K562 (cell line): ENCODE results near the gene CHD5. TPM values are rescaled to one million over a fixed set of nuclear protein-coding genes. Genes with fewer than 3 reads are reported as not detected.

Experiments used
- ATAC-seq: fragments of 200-7000 bp; cut with Tn5 transposase; 3 replicates; pipeline ENCODE4 v1.9.1; 2020; ENCODE audit warnings: moderate library complexity
- BruUV-seq: library from RNA; stranded (reverse); fragments of 400-500 nt; replicated peaks from 2 replicates; lab custom pipeline; 2021; lab: Mats Ljungman, UMichigan
- CTCF ChIA-PET: fragments of 300-600 bp; formaldehyde crosslinking; extraction: SDS; loops from one replicate; lab custom pipeline; 2021; ENCODE audit warnings: low intra/inter-chr PET ratio; lab: Yijun Ruan, JAX
- POLR2A ChIA-PET: fragments of 300-600, 350-650 bp; sonication (Branson Sonifier 250); formaldehyde crosslinking; extraction: SDS; loops from one replicate; lab custom pipeline; 2021; ENCODE audit warnings: antibody characterized with exemption, inconsistent platforms; lab: Yijun Ruan, JAX
- DNase-seq, 4 experiments: peaks; one replicate each; pipeline versions ENCODE4 v3.0.0 to v3.0.0-alpha.2; 2011 to 2018; ENCODE audit warnings: low spot score in 3 of 4, mixed read lengths in 3 of 4; ENCODE audit errors: extremely low read depth in 1 of 4
- FAIRE-seq: peaks from 2 replicates; lab custom pipeline; 2011; peaks lifted over from hg19 to GRCh38; lab: Jason Lieb, UNC
- H2AFZ ChIP-seq: 2 replicates; pipeline ENCODE4 v1.6.0; 2011; ENCODE audit warnings: low read depth, low read length, control low read depth, inconsistent platforms
- H3K27ac ChIP-seq: fragments of 200-600 bp; 3 replicates; pipeline ENCODE4 v1.8.0; 2011; ENCODE audit warnings: low read depth, mild to moderate bottlenecking, control low read depth, inconsistent platforms, low read length, moderate library complexity, mixed read lengths; ENCODE audit errors: extremely low read depth
- H3K27me3 ChIP-seq, 2 experiments: fragments of 300-600 bp in 1 of 2; 2 replicates in 1 of 2; 3 replicates in 1 of 2; pipeline versions ENCODE4 v1.6.0 to v1.8.0; 2011; ENCODE audit warnings: inconsistent platforms in 2 of 2, low read length in 2 of 2, mild to moderate bottlenecking in 1 of 2, mixed read lengths in 1 of 2, moderate library complexity in 1 of 2; ENCODE audit not compliant: control insufficient read depth in 2 of 2, insufficient read depth in 2 of 2
- H3K36me3 ChIP-seq: fragments of 300-600 bp; 3 replicates; pipeline ENCODE4 v1.8.0; 2011; ENCODE audit warnings: mild to moderate bottlenecking, low read length, inconsistent platforms; ENCODE audit not compliant: control insufficient read depth, insufficient read depth
- H3K4me1 ChIP-seq, 2 experiments: fragments of 200-600 bp in 1 of 2; replicated peaks in 1 of 2; 2 replicates in 1 of 2; 3 replicates in 1 of 2; pipeline versions ENCODE4 v1.5.1 to v1.8.0; 2011; ENCODE audit warnings: inconsistent platforms in 2 of 2, low read length in 2 of 2, mild to moderate bottlenecking in 1 of 2, mixed read lengths in 1 of 2, moderate library complexity in 1 of 2; ENCODE audit not compliant: control insufficient read depth in 2 of 2, insufficient read depth in 2 of 2
- H3K4me2 ChIP-seq: 2 replicates; pipeline ENCODE4 v1.6.1; 2011; ENCODE audit warnings: low read length, control low read depth, inconsistent platforms, mixed read lengths; ENCODE audit not compliant: insufficient read depth
- H3K4me3 ChIP-seq: fragments of 200-600 bp; sonication (generic), shearing (Covaris generic); 2 replicates; pipeline ENCODE4 v1.5.1; 2016; ENCODE audit warnings: control low read depth, inconsistent platforms
- H3K79me2 ChIP-seq: fragments of 200-600 bp; 3 replicates; pipeline ENCODE4 v1.8.0; 2011; ENCODE audit warnings: low read length, inconsistent platforms; ENCODE audit not compliant: control insufficient read depth, insufficient read depth
- H3K9ac ChIP-seq, 2 experiments: 2 replicates each; pipeline versions ENCODE4 v1.6.0 to v1.6.1; 2011; ENCODE audit warnings: low read depth in 2 of 2, low read length in 2 of 2, control low read depth in 1 of 2, inconsistent platforms in 1 of 2, mild to moderate bottlenecking in 1 of 2, mixed read lengths in 1 of 2; ENCODE audit not compliant: insufficient read depth in 1 of 2
- H3K9me1 ChIP-seq: one replicate; pipeline ENCODE4 v1.6.0; 2011; ENCODE audit warnings: inconsistent platforms, mild to moderate bottlenecking, low read length, moderate library complexity; ENCODE audit not compliant: control insufficient read depth, insufficient read depth
- H3K9me3 ChIP-seq: replicated peaks from 2 replicates; pipeline ENCODE4 v1.5.1; 2011; ENCODE audit warnings: low read depth, low read length, inconsistent platforms; ENCODE audit not compliant: control insufficient read depth, insufficient read depth
- H4K20me1 ChIP-seq: replicated peaks from 2 replicates; pipeline ENCODE4 v1.6.1; 2011; ENCODE audit warnings: low read length, inconsistent platforms, mixed read lengths; ENCODE audit not compliant: control insufficient read depth, insufficient read depth
- HEY1 ChIP-seq: fragments of 250-450 bp; sonication (Bioruptor Pico); IDR thresholded peaks from 2 replicates; pipeline ENCODE4 v1.5.0; 2020; ENCODE audit warnings: mild to moderate bottlenecking, moderate library complexity, borderline replicate concordance
- HNRNPL ChIP-seq: fragments of 200-400 bp; formaldehyde crosslinking; IDR thresholded peaks from 2 replicates; pipeline ENCODE4 v1.6.1; 2017; ENCODE audit warnings: low read depth, mild to moderate bottlenecking, low read length
- IRF2 ChIP-seq: sonication (generic); formaldehyde crosslinking; IDR thresholded peaks from 2 replicates; pipeline ENCODE4 v1.8.1; 2022; ENCODE audit warnings: mild to moderate bottlenecking, missing genetic modification reagents
- KDM1A ChIP-seq, 2 experiments: fragments of 450-650 bp; IDR thresholded peaks; 2 replicates each; pipeline ENCODE4 v1.6.1; 2016; ENCODE audit warnings: mild to moderate bottlenecking in 2 of 2
- MAFG ChIP-seq: fragments of 450-650 bp; conservative IDR thresholded peaks from 2 replicates; pipeline ENCODE4 v1.6.1; 2016; ENCODE audit warnings: missing genetic modification characterization, missing compliant biosample characterization
- RERE ChIP-seq: sonication (generic); formaldehyde crosslinking; IDR thresholded peaks from 2 replicates; pipeline ENCODE4 v1.8.0; 2023; ENCODE audit warnings: missing genetic modification reagents, mild to moderate bottlenecking, borderline replicate concordance
- RFX7 ChIP-seq: fragments of 250-450 bp; sonication (Bioruptor Pico); IDR thresholded peaks from 2 replicates; pipeline ENCODE4 v1.5.1; 2021; ENCODE audit warnings: mild to moderate bottlenecking
- TCF7L2 ChIP-seq: fragments of 150-350 bp; IDR thresholded peaks from 2 replicates; pipeline ENCODE4 v1.6.1; 2016; ENCODE audit warnings: low read depth, mild to moderate bottlenecking, low read length, moderate library complexity
- THRB ChIP-seq: fragments of 450-650 bp; formaldehyde crosslinking; conservative IDR thresholded peaks from 2 replicates; pipeline ENCODE4 v1.4.0; 2022; ENCODE audit warnings: mild to moderate bottlenecking, missing genetic modification characterization
- XRCC3 ChIP-seq: fragments of 450-650 bp; IDR thresholded peaks from 2 replicates; pipeline ENCODE4 v1.6.1; 2017; ENCODE audit warnings: mild to moderate bottlenecking, moderate library complexity
- WGBS: fragments of 100-300 bp; shearing (Covaris generic); methylation state at CpG from one replicate; pipeline ENCODE4 v1.1.6; 2016; ENCODE audit warnings: low coverage, mixed read lengths; ENCODE audit not compliant: insufficient coverage; ENCODE audit errors: missing lambda C conversion rate; 5-methylcytosine and 5-hydroxymethylcytosine counted together
- in situ Hi-C: fragments of 300-500 bp; cut with MboI; formaldehyde crosslinking; loops from 4 replicates; pipeline ENCODE4 v1.15.0; 2018; ENCODE audit warnings: inconsistent platforms, mixed read lengths
- intact Hi-C: fragments of 100-400 bp; cut with micrococcal nuclease; formaldehyde crosslinking; loops from 2 replicates; pipeline ENCODE4 v1.14.2; 2022
- polyA plus RNA-seq, 8 experiments: library from polyadenylated mRNA; depleted of rRNA in 4 of 8; stranded (reverse) in 5 of 8; unstranded in 3 of 8; fragments of >200 nt; fragmentation: Nextera tagmentation in 2 of 8; fragmentation: Illumina TruSeq in 1 of 8; extraction: Ambion mirVana in 2 of 8; extraction: Trizol in 1 of 8; gene quantifications; 2 replicates each; pipeline versions ENCODE4 v1.2.1 to v1.2.3, GENCODE V29; 2011 to 2014; ENCODE audit warnings: inconsistent platforms in 1 of 8, missing spikeins in 1 of 8
- total RNA-seq, 7 experiments: library from RNA; depleted of rRNA in 6 of 7; stranded (reverse); fragments of >200 nt in 6 of 7; fragmentation: Illumina TruSeq in 2 of 7; extraction: Trizol in 2 of 7; gene quantifications; 2 replicates each; pipeline versions ENCODE4 v1.2.1 to v1.2.3, GENCODE V29; 2011 to 2021; ENCODE audit warnings: low replicate concordance in 1 of 7
- TF ChIP-seq, protein P1 (sequence below): sonication (generic); formaldehyde crosslinking; IDR thresholded peaks from 2 replicates; pipeline ENCODE4 v1.8.0; 2023; ENCODE audit warnings: mild to moderate bottlenecking, missing genetic modification reagents
- TF ChIP-seq, protein P2 (sequence below), 2 experiments: fragments of 450-650 bp in 1 of 2; sonication (generic) in 1 of 2; formaldehyde crosslinking; conservative IDR thresholded peaks; 2 replicates each; pipeline versions ENCODE4 v1.4.0 to v1.8.1; 2020 to 2022; ENCODE audit warnings: mild to moderate bottlenecking in 1 of 2, missing genetic modification reagents in 1 of 2

Gene CHD5
- total and polyA plus RNA-seq, 9 of the 15 experiments (the other 6 are each of a cell fraction or from before 2014, with no cell fraction given), result 0.03 to 0.52 (median 0.11) TPM; not detected in 2

GRCh38 chr1:6087958-6088357, 92.2 kb downstream of the CHD5 start:
- POLR2A ChIA-PET, result interaction anchor here (0.6 to 1.7 kb wide), 4 partner anchors 11 to 176 kb away, joined by 3 to 5 read pairs (median 4); no protein-coding TSS in a partner anchor
- Histone ChIP-seq H3K36me3 (no peaks in the 10 kb centered on the region), H3K4me3 (no peak overlapping the region), H4K20me1 (peaks cover 42% of the 10 kb centered on the region), H3K79me2 (no peaks in the 10 kb centered on the region), H3K4me2 (no peak overlapping the region), H3K9me3 (no peaks in the 10 kb centered on the region), H3K9me1 (no peaks in the 10 kb centered on the region), H3K27ac (no peak overlapping the region)
- no peak for DNase-seq
- ATAC-seq, result no peak
- intact Hi-C loops, result no loop called here
- TF ChIP-seq, protein P1, sequence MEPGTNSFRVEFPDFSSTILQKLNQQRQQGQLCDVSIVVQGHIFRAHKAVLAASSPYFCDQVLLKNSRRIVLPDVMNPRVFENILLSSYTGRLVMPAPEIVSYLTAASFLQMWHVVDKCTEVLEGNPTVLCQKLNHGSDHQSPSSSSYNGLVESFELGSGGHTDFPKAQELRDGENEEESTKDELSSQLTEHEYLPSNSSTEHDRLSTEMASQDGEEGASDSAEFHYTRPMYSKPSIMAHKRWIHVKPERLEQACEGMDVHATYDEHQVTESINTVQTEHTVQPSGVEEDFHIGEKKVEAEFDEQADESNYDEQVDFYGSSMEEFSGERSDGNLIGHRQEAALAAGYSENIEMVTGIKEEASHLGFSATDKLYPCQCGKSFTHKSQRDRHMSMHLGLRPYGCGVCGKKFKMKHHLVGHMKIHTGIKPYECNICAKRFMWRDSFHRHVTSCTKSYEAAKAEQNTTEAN (CRISPR knock-in tag), result no peak
- TF ChIP-seq RERE, result no peak
- TF ChIP-seq IRF2 (CRISPR knock-in tag), result no peak
- TF ChIP-seq THRB (CRISPR knock-in tag), result no peak
- no peak for TF ChIP-seq XRCC3
- no peak for TF ChIP-seq MAFG (tag)
- TF ChIP-seq HNRNPL, result no peak
- no peak for TF ChIP-seq HEY1 (CRISPR knock-in tag)
- TF ChIP-seq, protein P2, sequence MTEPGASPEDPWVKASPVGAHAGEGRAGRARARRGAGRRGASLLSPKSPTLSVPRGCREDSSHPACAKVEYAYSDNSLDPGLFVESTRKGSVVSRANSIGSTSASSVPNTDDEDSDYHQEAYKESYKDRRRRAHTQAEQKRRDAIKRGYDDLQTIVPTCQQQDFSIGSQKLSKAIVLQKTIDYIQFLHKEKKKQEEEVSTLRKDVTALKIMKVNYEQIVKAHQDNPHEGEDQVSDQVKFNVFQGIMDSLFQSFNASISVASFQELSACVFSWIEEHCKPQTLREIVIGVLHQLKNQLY (CRISPR knock-in tag; conservative IDR thresholded peaks at IDR 0.05), result no peak
- TF ChIP-seq KDM1A (IDR thresholded peaks at IDR 0.05), result no peak
- no peak for TF ChIP-seq RFX7
- no peak for TF ChIP-seq TCF7L2
- TF ChIP-seq, all 486 proteins: peak for 0
- no TSS peak for BruUV-seq
- no peak for FAIRE-seq
- Histone ChIP-seq H2AFZ (no peak overlapping the region), H3K4me1 (peaks cover 0 to 20% of the 10 kb centered on the region in 2 experiments; a peak in 1 of 5 replicates), H3K9ac (no peak overlapping the region), H3K27me3 (peaks cover 65 to 86% of the 10 kb centered on the region in 2 experiments)
- in situ Hi-C loops, result no loop called here
- WGBS, result 16% methylated on average over 6 of the region's 6 CpGs
- CTCF ChIA-PET, result no interaction called here
